Retinal pigment epithelial cell (primary cell): ENCODE data around the gene BBS7.

Experiments used
- DNase-seq: peaks from one replicate; pipeline ENCODE4 v3.0.0-alpha.2; 2010; ENCODE audit warnings: low read depth
- H3K4me3 ChIP-seq: 2 replicates; pipeline ENCODE4 v1.5.1; 2011; ENCODE audit warnings: mild to moderate bottlenecking, low read length, control low read depth, moderate library complexity
- TF ChIP-seq, protein P1 (sequence below): conservative IDR thresholded peaks from 2 replicates; pipeline ENCODE4 v1.5.1; 2011; ENCODE audit warnings: low read depth, low read length, control low read depth, inconsistent platforms

BBS7 gene

GRCh38 chr4:121819216-121819965, 50.9 kb downstream of the BBS7 start:
- TF ChIP-seq, protein P1, sequence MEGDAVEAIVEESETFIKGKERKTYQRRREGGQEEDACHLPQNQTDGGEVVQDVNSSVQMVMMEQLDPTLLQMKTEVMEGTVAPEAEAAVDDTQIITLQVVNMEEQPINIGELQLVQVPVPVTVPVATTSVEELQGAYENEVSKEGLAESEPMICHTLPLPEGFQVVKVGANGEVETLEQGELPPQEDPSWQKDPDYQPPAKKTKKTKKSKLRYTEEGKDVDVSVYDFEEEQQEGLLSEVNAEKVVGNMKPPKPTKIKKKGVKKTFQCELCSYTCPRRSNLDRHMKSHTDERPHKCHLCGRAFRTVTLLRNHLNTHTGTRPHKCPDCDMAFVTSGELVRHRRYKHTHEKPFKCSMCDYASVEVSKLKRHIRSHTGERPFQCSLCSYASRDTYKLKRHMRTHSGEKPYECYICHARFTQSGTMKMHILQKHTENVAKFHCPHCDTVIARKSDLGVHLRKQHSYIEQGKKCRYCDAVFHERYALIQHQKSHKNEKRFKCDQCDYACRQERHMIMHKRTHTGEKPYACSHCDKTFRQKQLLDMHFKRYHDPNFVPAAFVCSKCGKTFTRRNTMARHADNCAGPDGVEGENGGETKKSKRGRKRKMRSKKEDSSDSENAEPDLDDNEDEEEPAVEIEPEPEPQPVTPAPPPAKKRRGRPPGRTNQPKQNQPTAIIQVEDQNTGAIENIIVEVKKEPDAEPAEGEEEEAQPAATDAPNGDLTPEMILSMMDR = no peak
- H3K4me3 ChIP-seq = peak overlapping the region; percentile 26
- DNase-seq = peak; percentile 82

GRCh38 chr4:121818215-121818614, 52.1 kb downstream of the BBS7 start:
- TF ChIP-seq, protein P1 = no peak
- no peak overlapping the region for H3K4me3 ChIP-seq
- DNase-seq = no peak

DNA sequence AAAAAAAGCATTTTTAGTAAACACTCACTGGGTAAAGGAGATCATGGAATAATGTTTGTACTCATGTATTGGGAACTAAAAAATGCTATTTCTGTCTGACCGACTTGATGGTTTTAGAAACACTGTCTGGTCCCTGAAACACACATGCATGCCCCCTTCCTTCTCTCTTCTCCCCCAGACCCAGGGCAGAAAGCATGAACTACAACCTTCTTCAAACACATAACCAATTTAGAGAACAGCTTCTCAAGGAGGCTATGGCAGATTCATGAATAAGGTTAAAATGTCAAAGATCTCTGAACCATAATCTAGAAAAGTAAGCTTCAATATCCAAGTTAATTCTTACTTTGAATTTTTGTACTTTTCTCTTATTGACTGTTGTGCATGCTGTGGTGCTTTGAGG, 52.6 kb downstream of the BBS7 start:
- DNase-seq = no peak
- TF ChIP-seq, protein P1 = no peak
- H3K4me3 ChIP-seq = no peak overlapping the region

GRCh38 chr4:121817006-121817405, 53.3 kb downstream of the BBS7 start:
- no peak for DNase-seq
- no peak overlapping the region for H3K4me3 ChIP-seq
- TF ChIP-seq, protein P1 = no peak

GRCh38 chr4:121814756-121815155, 55.5 kb downstream of the BBS7 start:
- no peak for DNase-seq
- H3K4me3 ChIP-seq = no peak overlapping the region
- TF ChIP-seq, protein P1 = no peak

DNA sequence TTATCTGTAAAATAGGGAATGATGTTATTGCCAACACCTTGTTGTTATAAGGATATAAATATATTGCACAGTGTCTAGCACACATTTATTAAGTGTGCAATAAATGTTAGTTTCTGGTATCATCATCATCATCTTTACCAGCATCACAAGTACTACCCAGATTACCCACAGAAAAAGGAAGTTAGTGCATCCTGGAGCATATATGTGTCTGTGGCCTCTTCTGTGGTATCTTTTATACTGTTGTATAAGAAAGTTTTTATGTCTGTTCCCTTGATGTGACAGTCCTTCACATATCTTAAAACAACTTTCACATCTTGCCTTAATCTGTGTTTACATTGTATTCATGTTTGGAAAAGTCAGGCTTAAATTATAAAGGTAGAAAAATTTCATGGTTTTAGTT, 59.2 kb downstream of the BBS7 start:
- TF ChIP-seq, protein P1 = no peak
- DNase-seq = no peak
- no peak overlapping the region for H3K4me3 ChIP-seq

DNA sequence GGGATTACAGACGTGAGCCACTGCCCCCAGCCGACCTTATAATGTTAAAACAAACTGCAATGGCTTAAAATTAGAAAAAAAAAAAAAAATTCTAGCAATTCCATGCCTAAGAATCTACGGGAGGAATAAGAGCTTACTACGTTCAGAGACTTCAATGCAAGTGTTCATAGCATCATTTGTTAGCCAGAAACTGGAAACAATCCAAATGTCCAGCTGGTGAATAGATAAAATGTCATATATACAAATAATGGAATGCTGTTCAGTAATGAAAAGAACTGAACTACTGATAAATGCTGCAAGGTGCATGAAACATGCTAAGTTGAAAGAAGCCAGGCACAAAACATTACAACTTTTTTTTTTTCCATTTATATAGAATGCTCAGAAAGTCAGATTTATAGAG, 63.9 kb downstream of the BBS7 start:
- TF ChIP-seq, protein P1 = no peak
- H3K4me3 ChIP-seq = no peak overlapping the region
- DNase-seq = no peak
